CD8-positive, alpha-beta memory T cell (primary cell): Measurements from ENCODE around the gene MAGI1. TPM values are rescaled to one million over a fixed set of nuclear protein-coding genes. Genes with fewer than 3 reads are reported as not detected.
A peak's percentile ranks its signal among the peaks of the same experiment; 100 is the strongest.

ENCODE experiments used
- CTCF ChIA-PET: fragments of 350-600 bp; sonication (Branson Sonifier 250); formaldehyde crosslinking; loops from one replicate; lab custom pipeline; 2021; ENCODE audit warnings: antibody characterized with exemption; lab: Charles Lee
- POLR2A ChIA-PET: fragments of 350-600 bp; sonication (Branson Sonifier 250); formaldehyde crosslinking; loops from one replicate; lab custom pipeline; 2021; ENCODE audit warnings: antibody characterized with exemption; lab: Charles Lee
- DNase-seq, 5 donors: peaks; one replicate each; pipeline versions ENCODE4 v3.0.0 to v3.0.0-alpha.2; 2020 to 2022; ENCODE audit warnings: mixed read lengths in 1 of 5
- H3K27ac ChIP-seq: one replicate; pipeline ENCODE4 v1.7.0; 2013; ENCODE audit warnings: low read depth, mild to moderate bottlenecking, low read length, moderate library complexity
- H3K27me3 ChIP-seq: 2 replicates; pipeline ENCODE4 v1.7.0; 2013; ENCODE audit warnings: low read length, mild to moderate bottlenecking; ENCODE audit not compliant: insufficient read depth, poor library complexity, severe bottlenecking
- H3K36me3 ChIP-seq: 2 replicates; pipeline ENCODE4 v1.7.0; 2013; ENCODE audit warnings: mild to moderate bottlenecking, low read length, moderate library complexity; ENCODE audit not compliant: insufficient read depth
- H3K4me1 ChIP-seq: 2 replicates; pipeline ENCODE4 v1.7.0; 2013; ENCODE audit warnings: mild to moderate bottlenecking, low read length, moderate library complexity; ENCODE audit not compliant: insufficient read depth
- H3K4me3 ChIP-seq: 2 replicates; pipeline ENCODE4 v1.7.0; 2013; ENCODE audit warnings: mild to moderate bottlenecking, low read length
- H3K9me3 ChIP-seq: 2 replicates; pipeline ENCODE4 v1.7.0; 2013; ENCODE audit warnings: mild to moderate bottlenecking, low read length
- H3K27ac Mint-ChIP-seq, 8 donors: one replicate each; pipeline ENCODE4 v1.8.0; 2020 to 2021; ENCODE audit warnings: mixed read lengths in 8 of 8, mild to moderate bottlenecking in 6 of 8, inconsistent platforms in 3 of 8, moderate library complexity in 3 of 8
- H3K27me3 Mint-ChIP-seq, 2 donors: one replicate each; pipeline ENCODE4 v1.8.0; 2020 to 2021; ENCODE audit warnings: mixed read lengths in 2 of 2, mild to moderate bottlenecking in 1 of 2, moderate library complexity in 1 of 2
- H3K36me3 Mint-ChIP-seq, 3 donors: one replicate each; pipeline ENCODE4 v1.8.0; 2020 to 2021; ENCODE audit warnings: mixed read lengths in 3 of 3, inconsistent platforms in 1 of 3, mild to moderate bottlenecking in 1 of 3
- H3K4me1 Mint-ChIP-seq, 3 donors: one replicate each; pipeline ENCODE4 v1.8.0; 2020 to 2021; ENCODE audit warnings: mixed read lengths in 3 of 3, inconsistent platforms in 1 of 3, mild to moderate bottlenecking in 1 of 3
- H3K4me3 Mint-ChIP-seq, 7 donors: one replicate each; pipeline ENCODE4 v1.8.0; 2020 to 2021; ENCODE audit warnings: mixed read lengths in 7 of 7, mild to moderate bottlenecking in 6 of 7, moderate library complexity in 4 of 7, inconsistent platforms in 2 of 7
- H3K9me3 Mint-ChIP-seq, 5 donors: one replicate each; pipeline ENCODE4 v1.8.0; 2020 to 2022; ENCODE audit warnings: mixed read lengths in 5 of 5, mild to moderate bottlenecking in 3 of 5, moderate library complexity in 2 of 5, inconsistent platforms in 1 of 5
- polyA plus RNA-seq: library from polyadenylated mRNA; unstranded; fragments of 300-500 nt; fragmentation: Illumina TruSeq; gene quantifications from one replicate; pipeline ENCODE4 v1.2.3, GENCODE V29; 2021
- total RNA-seq, 2 experiments: library from RNA; stranded (reverse); gene quantifications; one replicate each; pipeline ENCODE4 v1.2.3, GENCODE V29; 2021

The MAGI1 gene
- total and polyA plus RNA-seq, 3 experiments from 2014 or later: 0.15 to 0.42 TPM; not detected in 1

- no peaks in the 10 kb centered on the region for H3K36me3 ChIP-seq
- CTCF ChIA-PET: no interaction called here
- POLR2A ChIA-PET: no interaction called here
- no peaks in the 10 kb centered on the region for H3K27me3 Mint-ChIP-seq
- no peak overlapping the region for H3K4me3 Mint-ChIP-seq
- H3K4me1 Mint-ChIP-seq: no peaks in the 10 kb centered on the region
- H3K4me1 ChIP-seq: no peaks in the 10 kb centered on the region
- H3K9me3 ChIP-seq: no peaks in the 10 kb centered on the region
- no peaks in the 10 kb centered on the region for H3K9me3 Mint-ChIP-seq
- H3K27ac Mint-ChIP-seq: peak overlapping the region in 1 of 8 donors; percentile 64
- no peak overlapping the region for H3K27ac ChIP-seq
- no peaks in the 10 kb centered on the region for H3K27me3 ChIP-seq
- no peak for DNase-seq
- H3K36me3 Mint-ChIP-seq: no peaks in the 10 kb centered on the region
- no peak overlapping the region for H3K4me3 ChIP-seq
These were observed 80.5 kb downstream of the MAGI1 start for GRCh38 chr3:65958216-65958615.

- ChIA-PET CTCF (no interaction called here), POLR2A (no interaction called here)
- H3K4me1 ChIP-seq: no peaks in the 10 kb centered on the region
- no peak overlapping the region for H3K4me3 Mint-ChIP-seq
- no peak overlapping the region for H3K27ac Mint-ChIP-seq
- no peak for DNase-seq
- H3K27ac ChIP-seq: no peak overlapping the region
- no peak overlapping the region for H3K4me3 ChIP-seq
- H3K27me3 Mint-ChIP-seq: no peaks in the 10 kb centered on the region
- no peaks in the 10 kb centered on the region for H3K36me3 ChIP-seq
- no peaks in the 10 kb centered on the region for H3K4me1 Mint-ChIP-seq
- no peaks in the 10 kb centered on the region for H3K36me3 Mint-ChIP-seq
- H3K9me3 ChIP-seq: no peaks in the 10 kb centered on the region
- no peaks in the 10 kb centered on the region for H3K27me3 ChIP-seq
- peaks cover 0 to 2% (median 0%) of the 10 kb centered on the region in 5 donors for H3K9me3 Mint-ChIP-seq
These were observed 82.8 kb downstream of the MAGI1 start for GRCh38 chr3:65955792-65956477.

GRCh38 chr3:65953881-65954733, 84.6 kb downstream of the MAGI1 start:
- H3K36me3 ChIP-seq: no peaks in the 10 kb centered on the region
- DNase-seq: no peak
- H3K36me3 Mint-ChIP-seq: no peaks in the 10 kb centered on the region
- H3K27me3 ChIP-seq: no peaks in the 10 kb centered on the region
- H3K9me3 Mint-ChIP-seq: peaks cover 0 to 2% (median 2%) of the 10 kb centered on the region in 5 donors
- H3K4me3 ChIP-seq: no peak overlapping the region
- CTCF ChIA-PET: no interaction called here
- peak overlapping the region in 1 of 7 donors; percentile 46 for H3K4me3 Mint-ChIP-seq
- no peaks in the 10 kb centered on the region for H3K9me3 ChIP-seq
- peaks cover 2 to 5% of the 10 kb centered on the region in 2 donors for H3K27me3 Mint-ChIP-seq
- no peak overlapping the region for H3K27ac ChIP-seq
- POLR2A ChIA-PET: no interaction called here
- H3K4me1 ChIP-seq: no peaks in the 10 kb centered on the region
- H3K4me1 Mint-ChIP-seq: no peaks in the 10 kb centered on the region
- H3K27ac Mint-ChIP-seq: no peak overlapping the region

GRCh38 chr3:65953301-65953812, 85.4 kb downstream of the MAGI1 start:
- H3K27me3 ChIP-seq: no peaks in the 10 kb centered on the region
- no peaks in the 10 kb centered on the region for H3K9me3 ChIP-seq
- peaks cover 2 to 5% of the 10 kb centered on the region in 2 donors for H3K27me3 Mint-ChIP-seq
- H3K4me1 ChIP-seq: no peaks in the 10 kb centered on the region
- ChIA-PET CTCF (no interaction called here), POLR2A (no interaction called here)
- no peak overlapping the region for H3K27ac ChIP-seq
- no peaks in the 10 kb centered on the region for H3K4me1 Mint-ChIP-seq
- peaks cover 0 to 2% (median 2%) of the 10 kb centered on the region in 5 donors for H3K9me3 Mint-ChIP-seq
- no peak overlapping the region for H3K4me3 ChIP-seq
- DNase-seq: no peak
- no peaks in the 10 kb centered on the region for H3K36me3 ChIP-seq
- no peak overlapping the region for H3K4me3 Mint-ChIP-seq
- no peak overlapping the region for H3K27ac Mint-ChIP-seq
- no peaks in the 10 kb centered on the region for H3K36me3 Mint-ChIP-seq

- H3K27me3 ChIP-seq: no peaks in the 10 kb centered on the region
- H3K4me3 ChIP-seq: no peak overlapping the region
- ChIA-PET CTCF (no interaction called here), POLR2A (no interaction called here)
- H3K36me3 Mint-ChIP-seq: no peaks in the 10 kb centered on the region
- H3K27ac Mint-ChIP-seq: no peak overlapping the region
- H3K27me3 Mint-ChIP-seq: peaks cover 2 to 5% of the 10 kb centered on the region in 2 donors
- no peaks in the 10 kb centered on the region for H3K36me3 ChIP-seq
- H3K4me3 Mint-ChIP-seq: no peak overlapping the region
- no peak for DNase-seq
- no peaks in the 10 kb centered on the region for H3K9me3 ChIP-seq
- H3K27ac ChIP-seq: no peak overlapping the region
- H3K4me1 Mint-ChIP-seq: no peaks in the 10 kb centered on the region
- H3K4me1 ChIP-seq: no peaks in the 10 kb centered on the region
- peaks cover 0 to 2% (median 2%) of the 10 kb centered on the region in 5 donors for H3K9me3 Mint-ChIP-seq
These were observed 85.9 kb downstream of the MAGI1 start for GRCh38 chr3:65952842-65953241.

GRCh38 chr3:65951836-65952505, 86.7 kb downstream of the MAGI1 start:
- DNase-seq: no peak
- Histone ChIP-seq H3K36me3 (no peaks in the 10 kb centered on the region), H3K27me3 (no peaks in the 10 kb centered on the region), H3K27ac (no peak overlapping the region), H3K4me3 (no peak overlapping the region), H3K4me1 (no peaks in the 10 kb centered on the region), H3K9me3 (no peaks in the 10 kb centered on the region)
- POLR2A ChIA-PET: no interaction called here
- Mint-ChIP-seq H3K4me1 (no peaks in the 10 kb centered on the region), H3K36me3 (no peaks in the 10 kb centered on the region), H3K27me3 (peaks cover 2 to 5% of the 10 kb centered on the region in 2 donors), H3K4me3 (no peak overlapping the region), H3K9me3 (peaks cover 0 to 2% (median 2%) of the 10 kb centered on the region in 5 donors), H3K27ac (no peak overlapping the region)
- CTCF ChIA-PET: no interaction called here

- H3K36me3 ChIP-seq: no peaks in the 10 kb centered on the region
- Mint-ChIP-seq H3K4me1 (no peaks in the 10 kb centered on the region), H3K36me3 (no peaks in the 10 kb centered on the region), H3K9me3 (peaks cover 0 to 2% (median 2%) of the 10 kb centered on the region in 5 donors), H3K27me3 (peaks cover 2 to 5% of the 10 kb centered on the region in 2 donors), H3K4me3 (no peak overlapping the region), H3K27ac (peak overlapping the region in 1 of 8 donors; percentile 17)
- CTCF ChIA-PET: no interaction called here
- no peak overlapping the region for H3K4me3 ChIP-seq
- no peaks in the 10 kb centered on the region for H3K27me3 ChIP-seq
- H3K27ac ChIP-seq: no peak overlapping the region
- no peaks in the 10 kb centered on the region for H3K9me3 ChIP-seq
- H3K4me1 ChIP-seq: no peaks in the 10 kb centered on the region
- no peak for DNase-seq
- POLR2A ChIA-PET: no interaction called here
These were observed 88.1 kb downstream of the MAGI1 start for GRCh38 chr3:65950340-65951326.
